WTC11 (cell line): ENCODE data around the gene FOXP1. TPM values are rescaled to one million over a fixed set of nuclear protein-coding genes. Genes with fewer than 3 reads are reported as not detected.
A peak's percentile ranks its signal among the peaks of the same experiment; 100 is the strongest.

Source experiments
- ATAC-seq: fragments of 200-7000 bp; cut with Tn5 transposase; 2 replicates; pipeline ENCODE4 v1.10.0; 2021; ENCODE audit warnings: mild to moderate bottlenecking, moderate library complexity
- CTCF ChIA-PET: fragments of 300-600 bp; sonication (Branson Sonifier 250); formaldehyde crosslinking; loops from one replicate; lab custom pipeline; 2021; ENCODE audit warnings: antibody characterized with exemption; lab: Charles Lee
- POLR2A ChIA-PET: fragments of 350-600 bp; sonication (Branson Sonifier 250); formaldehyde crosslinking; loops from one replicate; lab custom pipeline; 2021; ENCODE audit warnings: antibody characterized with exemption; lab: Charles Lee
- DNase-seq: peaks from one replicate; pipeline ENCODE4 v3.0.0; 2021; ENCODE audit warnings: low spot score
- H3K27ac Mint-ChIP-seq: 2 replicates; pipeline ENCODE4 v1.8.0; 2021; ENCODE audit warnings: mixed read lengths
- H3K27me3 Mint-ChIP-seq: 2 replicates; pipeline ENCODE4 v1.8.0; 2021; ENCODE audit warnings: low read depth, mild to moderate bottlenecking, moderate library complexity, mixed read lengths
- H3K36me3 Mint-ChIP-seq: 2 replicates; pipeline ENCODE4 v1.8.0; 2021; ENCODE audit warnings: mixed read lengths
- H3K4me1 Mint-ChIP-seq: 2 replicates; pipeline ENCODE4 v1.8.0; 2022; ENCODE audit warnings: mixed read lengths
- H3K4me3 Mint-ChIP-seq: 2 replicates; pipeline ENCODE4 v1.8.0; 2021; ENCODE audit warnings: mild to moderate bottlenecking, moderate library complexity, mixed read lengths
- H3K9me3 Mint-ChIP-seq: 2 replicates; pipeline ENCODE4 v1.8.0; 2021; ENCODE audit warnings: mixed read lengths
- ATF1 ChIP-seq: sonication (generic); formaldehyde crosslinking; IDR thresholded peaks from 2 replicates; pipeline ENCODE4 v1.8.1; 2023; ENCODE audit warnings: mild to moderate bottlenecking, moderate library complexity, missing genetic modification reagents
- HMGA2 ChIP-seq: fragments of 250-450 bp; sonication (Bioruptor Pico); IDR thresholded peaks from 2 replicates; pipeline ENCODE4 v1.4.0; 2021; ENCODE audit warnings: mild to moderate bottlenecking, moderate library complexity
- JUN ChIP-seq: sonication (generic); formaldehyde crosslinking; IDR thresholded peaks from 2 replicates; pipeline ENCODE4 v1.8.0; 2023; ENCODE audit warnings: mild to moderate bottlenecking, missing genetic modification reagents
- PRDM15 ChIP-seq: sonication (generic); formaldehyde crosslinking; IDR thresholded peaks from 2 replicates; pipeline ENCODE4 v1.8.0; 2022; ENCODE audit warnings: missing genetic modification reagents
- RORB ChIP-seq: fragments of 250-450 bp; sonication (Bioruptor Pico); IDR thresholded peaks from 2 replicates; pipeline ENCODE4 v1.9.0; 2021; ENCODE audit warnings: mild to moderate bottlenecking
- SMAD3 ChIP-seq: sonication (generic); formaldehyde crosslinking; IDR thresholded peaks from 2 replicates; pipeline ENCODE4 v1.8.0; 2022; ENCODE audit warnings: missing genetic modification reagents, mild to moderate bottlenecking, borderline replicate concordance
- SP1 ChIP-seq: sonication (generic); formaldehyde crosslinking; conservative IDR thresholded peaks from 2 replicates; pipeline ENCODE4 v1.8.1; 2022; ENCODE audit warnings: missing genetic modification reagents
- TEAD4 ChIP-seq: sonication (generic); formaldehyde crosslinking; IDR thresholded peaks from 2 replicates; pipeline ENCODE4 v1.8.0; 2022; ENCODE audit warnings: mild to moderate bottlenecking, missing genetic modification reagents
- USF1 ChIP-seq: sonication (generic); formaldehyde crosslinking; IDR thresholded peaks from 2 replicates; pipeline ENCODE4 v1.8.0; 2022; ENCODE audit warnings: mild to moderate bottlenecking, missing genetic modification reagents
- USF2 ChIP-seq: sonication (generic); formaldehyde crosslinking; IDR thresholded peaks from 2 replicates; pipeline ENCODE4 v1.8.1; 2023; ENCODE audit warnings: mild to moderate bottlenecking, missing genetic modification reagents, moderate library complexity
- ZBTB43 ChIP-seq: sonication (generic); formaldehyde crosslinking; IDR thresholded peaks from 2 replicates; pipeline ENCODE4 v1.8.1; 2023; ENCODE audit warnings: mild to moderate bottlenecking, missing genetic modification reagents
- ZNF263 ChIP-seq: sonication (generic); formaldehyde crosslinking; IDR thresholded peaks from 2 replicates; pipeline ENCODE4 v1.8.1; 2022; ENCODE audit warnings: low read depth, mild to moderate bottlenecking, moderate library complexity, missing genetic modification reagents
- ZSCAN18 ChIP-seq: fragments of 250-450 bp; sonication (Bioruptor Pico); IDR thresholded peaks from 2 replicates; pipeline ENCODE4 v2.1.2; 2022; ENCODE audit warnings: mild to moderate bottlenecking, moderate library complexity
- total RNA-seq: library from RNA; stranded (reverse); gene quantifications from 3 replicates; pipeline ENCODE4 v1.2.3, GENCODE V29; 2021

Gene FOXP1
- total RNA-seq, 1 experiment from 2014 or later, result 25.8 TPM

GRCh38 chr3:71533588-71533987 lies 49.9 kb downstream of the FOXP1 start:
- H3K9me3 Mint-ChIP-seq, result 0 out of 2 replicates have a peak, but pooled peaks cover 3% of the 10 kb centered on the region
- no peaks in the 10 kb centered on the region for H3K27me3 Mint-ChIP-seq
- H3K27ac Mint-ChIP-seq, result peak overlapping the region; percentile 32; the same call in 1 of the 2 replicates
- H3K4me3 Mint-ChIP-seq, result no peak overlapping the region
- H3K4me1 Mint-ChIP-seq, result peaks cover 30% of the 10 kb centered on the region
- ATAC-seq (no peak), DNase-seq (no peak)
- TF ChIP-seq ATF1, result no peak
- TF ChIP-seq USF1 (CRISPR knock-in tag), result no peak
- no peak for TF ChIP-seq SP1 (CRISPR knock-in tag)
- TF ChIP-seq ZNF263 (CRISPR knock-in tag), result no peak
- no peak for TF ChIP-seq ZSCAN18 (CRISPR knock-in tag)
- TF ChIP-seq SMAD3 (CRISPR knock-in tag), result no peak
- no peak for TF ChIP-seq PRDM15 (CRISPR knock-in tag)
- no peak for TF ChIP-seq HMGA2 (CRISPR knock-in tag)
- no peak for TF ChIP-seq USF2 (CRISPR knock-in tag)
- no peak for TF ChIP-seq TEAD4
- TF ChIP-seq JUN (CRISPR knock-in tag), result no peak
- ChIA-PET CTCF (no interaction called here), POLR2A (no interaction called here)
- no peaks in the 10 kb centered on the region for H3K36me3 Mint-ChIP-seq

GRCh38 chr3:71532639-71533395 lies 50.7 kb downstream of the FOXP1 start:
- no peak overlapping the region for H3K4me3 Mint-ChIP-seq
- no peaks in the 10 kb centered on the region for H3K36me3 Mint-ChIP-seq
- 0 out of 2 replicates have a peak, but pooled peaks cover 3% of the 10 kb centered on the region for H3K9me3 Mint-ChIP-seq
- TF ChIP-seq RORB (CRISPR knock-in tag) (no peak), ZBTB43 (no peak)
- ATAC-seq (no peak), DNase-seq (no peak)
- ChIA-PET CTCF (no interaction called here), POLR2A (interaction anchor here (0.6 kb wide), 1 partner anchor 18 kb away, joined by 11 read pairs; no protein-coding TSS in a partner anchor)
- H3K4me1 Mint-ChIP-seq, result peaks cover 36% of the 10 kb centered on the region
- no peak overlapping the region for H3K27ac Mint-ChIP-seq
- H3K27me3 Mint-ChIP-seq, result no peaks in the 10 kb centered on the region
